Astrocyte (in vitro differentiated cells and primary cell): ENCODE data around the gene RBM47.

Experiments
- CTCF ChIP-seq: IDR thresholded peaks from 2 replicates; pipeline ENCODE4 v1.5.1; 2011; ENCODE audit warnings: low read depth, mild to moderate bottlenecking, inconsistent platforms, low read length, moderate library complexity; ENCODE audit not compliant: insufficient read depth
- EZH2 ChIP-seq: IDR thresholded peaks from 2 replicates; pipeline ENCODE4 v1.6.1; 2012; ENCODE audit warnings: mild to moderate bottlenecking, low read length, inconsistent platforms; ENCODE audit not compliant: insufficient read depth

- no peak for TF ChIP-seq CTCF
- TF ChIP-seq EZH2 = no peak
Measured at GRCh38 chr4:40576651-40577480, 52.8 kb downstream of the RBM47 start.
